OCI-LY1 (cell line): ENCODE measurements around the gene MAP1LC3C.

Source experiments
- H2AFZ ChIP-seq: fragments of 200-600 bp; sonication (generic), shearing (Covaris generic); 2 replicates; pipeline ENCODE4 v1.6.0; 2014; ENCODE audit warnings: antibody characterized with exemption, mild to moderate bottlenecking, low read length
- H3F3A ChIP-seq: fragments of 200-600 bp; sonication (generic), shearing (Covaris generic); 2 replicates; pipeline ENCODE4 v1.6.0; 2014; ENCODE audit warnings: mild to moderate bottlenecking, antibody characterized with exemption, low read length, moderate library complexity; ENCODE audit not compliant: insufficient read depth
- H3K27ac ChIP-seq: fragments of 200-600 bp; sonication (generic); 2 replicates; pipeline ENCODE4 v1.5.1; 2014; ENCODE audit warnings: low read length, mixed run types, mild to moderate bottlenecking, low read depth; ENCODE audit not compliant: poor library complexity, severe bottlenecking
- H3K27me3 ChIP-seq: fragments of 200-600 bp; sonication (generic); 2 replicates; pipeline ENCODE4 v1.6.0; 2014; ENCODE audit warnings: antibody characterized with exemption, mild to moderate bottlenecking, low read length, moderate library complexity; ENCODE audit not compliant: insufficient read depth
- H3K36me3 ChIP-seq: fragments of 200-600 bp; sonication (generic); 2 replicates; pipeline ENCODE4 v1.6.1; 2014; ENCODE audit warnings: mild to moderate bottlenecking, antibody characterized with exemption, low read length, moderate library complexity, mixed read lengths; ENCODE audit not compliant: insufficient read depth
- H3K4me1 ChIP-seq: fragments of 200-600 bp; sonication (generic); 2 replicates; pipeline ENCODE4 v1.5.1; 2014; ENCODE audit warnings: mild to moderate bottlenecking, low read length, moderate library complexity; ENCODE audit not compliant: insufficient read depth, severe bottlenecking
- H3K4me2 ChIP-seq: fragments of 200-600 bp; sonication (generic), shearing (Covaris generic); 2 replicates; pipeline ENCODE4 v1.6.1; 2014; ENCODE audit warnings: low read length
- H3K4me3 ChIP-seq: fragments of 200-600 bp; sonication (generic); 2 replicates; pipeline ENCODE4 v1.5.1; 2014; ENCODE audit warnings: low read length, low read depth, mild to moderate bottlenecking, mixed read lengths; ENCODE audit not compliant: poor library complexity, severe bottlenecking
- H3K79me2 ChIP-seq: fragments of 200-600 bp; shearing (Covaris generic); 2 replicates; pipeline ENCODE4 v1.6.1; 2016; ENCODE audit warnings: mixed run types, low read length, mixed read lengths; ENCODE audit not compliant: insufficient read depth
- H3K9ac ChIP-seq: fragments of 200-600 bp; sonication (generic), shearing (Covaris generic); 2 replicates; pipeline ENCODE4 v1.6.1; 2014; ENCODE audit warnings: mild to moderate bottlenecking, low read length, mixed read lengths
- H3K9me2 ChIP-seq: fragments of 200-600 bp; sonication (generic), shearing (Covaris generic); 2 replicates; pipeline ENCODE4 v1.6.1; 2014; ENCODE audit warnings: low read depth, mild to moderate bottlenecking, low read length, mixed read lengths
- H3K9me3 ChIP-seq: fragments of 200-600 bp; shearing (Covaris generic); 2 replicates; pipeline ENCODE4 v1.6.1; 2014; ENCODE audit warnings: low read length, mixed read lengths
- H4K20me1 ChIP-seq: fragments of 200-600 bp; sonication (generic), shearing (Covaris generic); 2 replicates; pipeline ENCODE4 v1.6.0; 2016; ENCODE audit warnings: mild to moderate bottlenecking, low read length; ENCODE audit not compliant: insufficient read depth
- CTCF ChIP-seq: fragments of 200-600 bp; sonication (generic), shearing (Covaris generic); IDR thresholded peaks from 2 replicates; pipeline ENCODE4 v1.5.1; 2017; ENCODE audit warnings: mild to moderate bottlenecking, antibody characterized with exemption, low read length, moderate library complexity, mixed read lengths
- EZH2 ChIP-seq: fragments of 200-600 bp; sonication (generic), shearing (Covaris generic); IDR thresholded peaks from 2 replicates; pipeline ENCODE4 v1.8.0; 2017; ENCODE audit warnings: borderline replicate concordance, mixed run types, mild to moderate bottlenecking, antibody characterized with exemption, low read length, moderate library complexity, mixed read lengths

The MAP1LC3C gene

GRCh38 chr1:241999026-241999425 is at the start of gene MAP1LC3C:
TSS of gene MAP1LC3C (minus strand) at chr1:241999098. CDS start at chr1:241999008, 90 bp downstream.
- H2AFZ ChIP-seq: no peak within 1 kb of the TSS
- H3F3A ChIP-seq: no peaks in the 10 kb centered on the region
- H3K9ac ChIP-seq: no peak within 1 kb of the TSS
- H3K27ac ChIP-seq: no peak within 1 kb of the TSS
- peak within 1 kb of the TSS; percentile 45 for H3K4me3 ChIP-seq
- H3K9me3 ChIP-seq: no peaks in the 10 kb centered on the region
- H4K20me1 ChIP-seq: no peaks in the 10 kb centered on the region
- H3K36me3 ChIP-seq: no peaks in the 10 kb centered on the region
- TF ChIP-seq CTCF: no peak
- no peak for TF ChIP-seq EZH2
- H3K4me2 ChIP-seq: peak within 1 kb of the TSS; percentile 63; the same call in 1 of the 2 replicates
- H3K4me1 ChIP-seq: no peaks in the 10 kb centered on the region
- H3K79me2 ChIP-seq: no peaks in the 10 kb centered on the region
- H3K27me3 ChIP-seq: no peaks in the 10 kb centered on the region
- no peaks in the 10 kb centered on the region for H3K9me2 ChIP-seq

- Histone ChIP-seq H3K79me2 (no peaks in the 10 kb centered on the region), H4K20me1 (no peaks in the 10 kb centered on the region), H3K27ac (no peak overlapping the region), H3K27me3 (no peaks in the 10 kb centered on the region), H3K9ac (no peak overlapping the region), H3K9me2 (no peaks in the 10 kb centered on the region), H3K4me2 (no peak overlapping the region), H3K4me1 (no peaks in the 10 kb centered on the region), H3F3A (no peaks in the 10 kb centered on the region), H3K9me3 (no peaks in the 10 kb centered on the region), H3K36me3 (no peaks in the 10 kb centered on the region), H2AFZ (no peak overlapping the region), H3K4me3 (no peak overlapping the region)
- no peak for TF ChIP-seq EZH2
These were observed 44.3 kb upstream of the MAP1LC3C start for GRCh38 chr1:242043165-242043564.

- no peaks in the 10 kb centered on the region for H3K9me3 ChIP-seq
- no peaks in the 10 kb centered on the region for H3K9me2 ChIP-seq
- no peaks in the 10 kb centered on the region for H4K20me1 ChIP-seq
- H3K27me3 ChIP-seq: no peaks in the 10 kb centered on the region
- no peak overlapping the region for H3K4me2 ChIP-seq
- H3K79me2 ChIP-seq: no peaks in the 10 kb centered on the region
- TF ChIP-seq CTCF (no peak), EZH2 (no peak)
- H3K4me1 ChIP-seq: no peaks in the 10 kb centered on the region
- H3K9ac ChIP-seq: no peak overlapping the region
- no peak overlapping the region for H3K27ac ChIP-seq
- no peaks in the 10 kb centered on the region for H3K36me3 ChIP-seq
- H2AFZ ChIP-seq: no peak overlapping the region
- no peaks in the 10 kb centered on the region for H3F3A ChIP-seq
- H3K4me3 ChIP-seq: no peak overlapping the region
These were observed 35.5 kb upstream of the MAP1LC3C start for GRCh38 chr1:242034392-242034791.

- no peaks in the 10 kb centered on the region for H3K9me3 ChIP-seq
These were observed 34.5 kb upstream of the MAP1LC3C start for GRCh38 chr1:242033447-242033846.

More at GRCh38 chr1:242033447-242033846, 34.5 kb upstream of the MAP1LC3C start:
- H3K36me3 ChIP-seq: no peaks in the 10 kb centered on the region
- H3K27me3 ChIP-seq: no peaks in the 10 kb centered on the region
- H4K20me1 ChIP-seq: no peaks in the 10 kb centered on the region
- no peaks in the 10 kb centered on the region for H3K4me1 ChIP-seq
- no peaks in the 10 kb centered on the region for H3K9me2 ChIP-seq
- H3K27ac ChIP-seq: no peak overlapping the region
- H2AFZ ChIP-seq: no peak overlapping the region
- no peak for TF ChIP-seq CTCF
- TF ChIP-seq EZH2: no peak
- no peak overlapping the region for H3K4me2 ChIP-seq
- H3K79me2 ChIP-seq: no peaks in the 10 kb centered on the region
- no peaks in the 10 kb centered on the region for H3F3A ChIP-seq
- H3K9ac ChIP-seq: no peak overlapping the region
- H3K4me3 ChIP-seq: no peak overlapping the region
